GM10248 (cell line): Measurements from ENCODE around the gene UBE2O.

Experiments
- CTCF ChIA-PET: fragments of 300-600 bp; sonication (Branson Sonifier 250); formaldehyde crosslinking; extraction: SDS; loops from one replicate; lab custom pipeline; 2021; ENCODE audit warnings: antibody characterized with exemption; lab: Yijun Ruan, JAX
- POLR2A ChIA-PET: fragments of 350-650 bp; sonication (Branson Sonifier 250); formaldehyde crosslinking; extraction: SDS; loops from one replicate; lab custom pipeline; 2020; ENCODE audit warnings: antibody characterized with exemption; lab: Yijun Ruan, JAX
- DNase-seq: peaks from one replicate; pipeline ENCODE4 v3.0.0; 2012; ENCODE audit errors: extremely low spot score
- CTCF ChIP-seq: IDR thresholded peaks from 2 replicates; pipeline ENCODE4 v1.5.1; 2012; ENCODE audit warnings: mild to moderate bottlenecking, low read depth; ENCODE audit errors: extremely low read depth, missing control alignments, control extremely low read depth

Gene UBE2O

GRCh38 chr17:76452660-76453430 lies at the start of gene UBE2O:
Gene UBE2O, minus strand, starts transcription at chr17:76453152. Its CDS starts 11 bp downstream, at chr17:76453141.
- peak; percentile 63 for TF ChIP-seq CTCF
- DNase-seq, result peak; percentile 99

GRCh38 chr17:76501827-76502307 lies 48.9 kb upstream of the UBE2O start:
- POLR2A ChIA-PET, result interaction anchor here (0.5 kb wide), 1 partner anchor 17 kb away, joined by 7 read pairs; no protein-coding TSS in a partner anchor
- DNase-seq, result no peak
- TF ChIP-seq CTCF, result no peak
- CTCF ChIA-PET, result interaction anchor here (1.1 to 22.6 kb wide), 9 partner anchors 9 to 123 kb away, joined by 3 to 496 read pairs (median 5); partner anchors contain the start of genes AANAT and UBE2O

More at GRCh38 chr17:76452660-76453430, at the start of gene UBE2O:
- ChIA-PET POLR2A (no interaction called here), CTCF (interaction anchor here (1.0 to 22.9 kb wide), 12 partner anchors 11 to 171 kb away, joined by 3 to 496 read pairs (median 4); partner anchors contain the start of genes AANAT and RHBDF2)

GRCh38 chr17:76501018-76501826 lies 48.3 kb upstream of the UBE2O start, which contains the start of gene RHBDF2:
Gene RHBDF2, minus strand, starts transcription at chr17:76501423. Its CDS starts 19,899 bp downstream, at chr17:76481524.
- POLR2A ChIA-PET, result interaction anchor here (0.5 kb wide), 1 partner anchor 16 kb away, joined by 7 read pairs; no protein-coding TSS in a partner anchor
- TF ChIP-seq CTCF, result no peak
- CTCF ChIA-PET, result interaction anchor here (1.1 to 22.6 kb wide), 7 partner anchors 9 to 56 kb away, joined by 3 to 496 read pairs (median 5); partner anchors contain the start of genes AANAT and UBE2O
- DNase-seq, result peak; percentile 97

- no peak for TF ChIP-seq CTCF
- DNase-seq, result peak; percentile 40
- ChIA-PET POLR2A (no interaction called here), CTCF (interaction anchor here (1.3 to 22.6 kb wide), 2 partner anchors 26 to 42 kb away, joined by 3 to 496 read pairs; partner anchors contain the start of genes AANAT and UBE2O)
Observed at GRCh38 chr17:76500747-76501017, 47.7 kb upstream of the UBE2O start.

- ChIA-PET POLR2A (interaction anchor here (0.6 to 0.8 kb wide), 3 partner anchors 11 to 185 kb away, joined by 3 to 10 read pairs (median 3); no protein-coding TSS in a partner anchor), CTCF (interaction anchor here (1.3 to 22.6 kb wide), 4 partner anchors 20 to 102 kb away, joined by 3 to 496 read pairs (median 6); partner anchors contain the start of genes AANAT and UBE2O)
- no peak for TF ChIP-seq CTCF
- no peak for DNase-seq
Observed at GRCh38 chr17:76500074-76500746, 47.3 kb upstream of the UBE2O start.

- ChIA-PET POLR2A (interaction anchor here (0.6 kb wide), 1 partner anchor 12 kb away, joined by 3 read pairs; no protein-coding TSS in a partner anchor), CTCF (interaction anchor here (1.1 to 22.6 kb wide), 7 partner anchors 7 to 199 kb away, joined by 3 to 496 read pairs (median 6); partner anchors contain the start of genes AANAT and UBE2O)
- no peak for TF ChIP-seq CTCF
- no peak for DNase-seq
Observed at GRCh38 chr17:76499267-76499667, 46.3 kb upstream of the UBE2O start.
